K562 (cell line): ENCODE data around the gene KLK1.

Experiments used
- CEBPB ChIP-seq: fragments of 450-650 bp; IDR thresholded peaks from 2 replicates; pipeline ENCODE4 v1.6.1; 2016; ENCODE audit warnings: missing genetic modification characterization, missing compliant biosample characterization
- EP300 ChIP-seq: IDR thresholded peaks from 2 replicates; pipeline ENCODE4 v1.6.1; 2012; ENCODE audit warnings: low read length, improper control_type of control experiment
- EZH2 ChIP-seq: IDR thresholded peaks from 2 replicates; pipeline ENCODE4 v1.6.1; 2012; ENCODE audit warnings: low read depth, mild to moderate bottlenecking, inconsistent platforms, low read length, borderline replicate concordance
- SIX5 ChIP-seq, 2 experiments: IDR thresholded peaks; 2 replicates each; pipeline ENCODE4 v1.6.1; 2011; ENCODE audit warnings: low read length in 2 of 2, borderline replicate concordance in 1 of 2, low read depth in 1 of 2, mild to moderate bottlenecking in 1 of 2, moderate library complexity in 1 of 2; ENCODE audit not compliant: insufficient read depth in 1 of 2
- SP2 ChIP-seq: IDR thresholded peaks from 2 replicates; pipeline ENCODE4 v1.6.1; 2011; ENCODE audit warnings: mild to moderate bottlenecking, low read depth, low read length, moderate library complexity; ENCODE audit not compliant: poor library complexity, severe bottlenecking; ENCODE audit errors: extremely low read depth
- ZC3H4 ChIP-seq: sonication (generic); formaldehyde crosslinking; IDR thresholded peaks from 2 replicates; pipeline ENCODE4 v1.9.0; 2021; ENCODE audit warnings: missing genetic modification reagents, borderline replicate concordance
- ZNF133 ChIP-seq: fragments of 250-450 bp; sonication (Bioruptor Pico); IDR thresholded peaks from 2 replicates; pipeline ENCODE4 v1.4.0; 2020; ENCODE audit warnings: mild to moderate bottlenecking
- ZNF253 ChIP-seq: fragments of 250-450 bp; sonication (Bioruptor Pico); conservative IDR thresholded peaks from 2 replicates; pipeline ENCODE4 v1.6.1; 2021; ENCODE audit warnings: mild to moderate bottlenecking
- ZNF274 ChIP-seq: IDR thresholded peaks from 2 replicates; pipeline ENCODE4 v1.6.1; 2011; ENCODE audit warnings: low read depth, mild to moderate bottlenecking, low read length, moderate library complexity, borderline replicate concordance
- ZNF584 ChIP-seq: fragments of 200-800 bp; sonication (Bioruptor generic); IDR thresholded peaks from 2 replicates; pipeline ENCODE4 v1.6.1; 2016; ENCODE audit warnings: low read depth, mild to moderate bottlenecking, missing genetic modification characterization, missing compliant biosample characterization
- ZNF764 ChIP-seq: fragments of 250-450 bp; sonication (Bioruptor Pico); IDR thresholded peaks from 2 replicates; pipeline ENCODE4 v1.4.0; 2020; ENCODE audit warnings: low read depth, mild to moderate bottlenecking, moderate library complexity

DNA sequence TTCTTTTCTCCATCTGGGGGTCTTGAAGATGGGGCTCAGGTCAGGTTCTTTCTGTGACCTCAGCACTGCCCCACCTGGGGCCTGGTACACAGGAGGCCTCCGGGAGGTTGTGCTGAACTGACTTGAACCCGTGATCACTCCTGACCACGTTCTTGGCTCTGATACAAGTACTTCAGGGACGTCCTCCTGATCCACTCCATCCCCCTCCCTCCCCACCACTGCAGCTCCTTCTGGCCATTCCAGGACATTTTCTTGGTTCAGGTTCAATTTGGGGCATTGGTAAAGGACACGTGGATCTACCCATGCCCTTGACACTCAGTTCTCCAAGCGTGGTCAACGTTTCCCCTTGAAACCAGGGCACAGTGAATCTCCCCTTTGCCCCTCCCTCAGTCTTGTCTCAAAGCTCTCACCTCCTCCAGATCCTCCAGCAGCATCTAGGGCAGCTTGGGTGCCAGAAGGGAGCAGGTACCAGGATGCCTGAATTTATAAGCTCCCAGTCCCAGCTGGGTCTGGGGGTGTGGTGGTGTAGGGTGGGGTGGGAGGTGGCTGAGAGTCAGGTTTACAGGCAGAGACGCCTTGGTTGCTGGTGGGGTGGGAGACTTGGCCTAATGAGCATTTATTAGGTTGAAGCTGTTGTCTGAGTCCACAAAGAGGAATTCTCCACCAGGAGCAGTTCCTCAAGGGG lies 9.7 kb upstream of the KLK1 start, which contains the start of gene KLK15:
- TF ChIP-seq CEBPB (tag) (no peak), ZNF253 (CRISPR knock-in tag) (no peak), SP2 (no peak), EP300 (no peak), ZNF274 (no peak), SIX5 (IDR thresholded peaks at IDR 0.05; ENCODE audit: borderline replicate concordance in 1 of 2, insufficient read depth in 1 of 2, low read depth in 1 of 2, low read length in 2 of 2) (no peak), ZNF133 (no peak), ZNF584 (no peak), ZC3H4 (no peak), EZH2 (no peak), ZNF764 (CRISPR knock-in tag) (no peak)
